H4 (cell line): ENCODE measurements around the gene PCDHB14. TPM values are rescaled to one million over a fixed set of nuclear protein-coding genes. Genes with fewer than 3 reads are reported as not detected.
A peak's percentile ranks its signal among the peaks of the same experiment; 100 is the strongest.
"Not testable (repeated sequence)": the region's sequence is repeated elsewhere in the genome, so short reads cannot be mapped to it uniquely, and the experiment has no call there.

Experiments used
- DNase-seq: peaks from one replicate; pipeline ENCODE4 v3.0.0-alpha.2; 2015; ENCODE audit warnings: low spot score
- total RNA-seq: library from RNA; depleted of rRNA; stranded (reverse); fragments of >200 nt; shearing (Covaris generic); gene quantifications from 2 replicates; pipeline ENCODE4 v1.2.3, GENCODE V29; 2014

Gene PCDHB14
- total RNA-seq, 1 experiment from 2014 or later = 6.2 TPM

DNA sequence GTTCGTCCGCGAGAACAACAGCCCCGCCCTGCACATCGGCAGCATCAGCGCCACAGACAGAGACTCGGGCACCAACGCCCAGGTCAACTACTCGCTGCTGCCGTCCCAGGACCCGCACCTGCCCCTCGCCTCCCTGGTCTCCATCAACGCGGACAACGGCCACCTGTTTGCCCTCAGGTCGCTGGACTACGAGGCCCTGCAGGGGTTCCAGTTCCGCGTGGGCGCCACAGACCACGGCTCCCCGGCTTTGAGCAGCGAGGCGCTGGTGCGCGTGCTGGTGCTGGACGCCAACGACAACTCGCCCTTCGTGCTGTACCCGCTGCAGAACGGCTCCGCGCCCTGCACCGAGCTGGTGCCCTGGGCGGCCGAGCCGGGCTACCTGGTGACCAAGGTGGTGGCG lies 12.9 kb upstream of the PCDHB14 start:
- not testable (repeated sequence) for DNase-seq

DNA sequence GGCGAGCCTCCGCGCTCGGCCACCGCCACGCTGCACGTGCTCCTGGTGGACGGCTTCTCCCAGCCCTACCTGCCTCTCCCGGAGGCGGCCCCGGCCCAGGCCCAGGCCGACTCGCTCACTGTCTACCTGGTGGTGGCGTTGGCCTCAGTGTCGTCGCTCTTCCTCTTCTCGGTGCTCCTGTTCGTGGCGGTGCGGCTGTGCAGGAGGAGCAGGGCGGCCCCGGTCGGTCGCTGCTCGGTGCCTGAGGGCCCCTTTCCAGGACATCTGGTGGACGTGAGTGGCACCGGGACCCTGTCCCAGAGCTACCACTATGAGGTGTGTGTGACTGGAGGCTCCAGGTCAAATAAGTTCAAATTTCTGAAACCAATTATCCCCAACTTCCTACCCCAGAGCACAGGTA lies 12.3 kb upstream of the PCDHB14 start:
- not testable (repeated sequence) for DNase-seq

DNA sequence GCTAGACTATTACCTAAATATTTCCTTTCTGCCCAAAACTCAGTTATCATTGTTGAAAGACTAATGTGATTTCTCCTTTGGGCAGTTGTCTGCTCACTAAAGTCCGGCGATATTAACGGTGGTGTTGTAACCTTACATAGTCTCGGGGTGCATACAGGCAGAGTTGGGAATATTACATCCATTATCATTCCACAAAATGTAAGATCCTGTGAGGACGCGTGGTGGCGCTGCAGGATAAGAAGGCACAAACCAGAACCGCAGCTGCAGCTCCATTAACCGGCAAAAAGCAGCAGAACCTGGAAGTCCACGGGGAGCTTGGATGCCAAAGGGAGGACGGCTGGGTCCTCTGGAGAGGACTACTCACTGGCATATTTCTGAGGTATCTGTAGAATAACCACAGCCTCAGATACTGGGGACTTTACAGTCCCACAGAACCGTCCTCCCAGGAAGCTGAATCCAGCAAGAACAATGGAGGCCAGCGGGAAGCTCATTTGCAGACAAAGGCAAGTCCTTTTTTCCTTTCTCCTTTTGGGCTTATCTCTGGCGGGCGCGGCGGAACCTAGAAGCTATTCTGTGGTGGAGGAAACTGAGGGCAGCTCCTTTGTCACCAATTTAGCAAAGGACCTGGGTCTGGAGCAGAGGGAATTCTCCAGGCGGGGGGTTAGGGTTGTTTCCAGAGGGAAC lies 9.3 kb upstream of the PCDHB14 start, which contains the start of gene PCDHB13:
Gene PCDHB13 (plus strand): TSS at position 264 of the 684 bp plus-strand sequence. CDS start 205 bp downstream, at position 469.
- DNase-seq = peak; percentile 44

DNA sequence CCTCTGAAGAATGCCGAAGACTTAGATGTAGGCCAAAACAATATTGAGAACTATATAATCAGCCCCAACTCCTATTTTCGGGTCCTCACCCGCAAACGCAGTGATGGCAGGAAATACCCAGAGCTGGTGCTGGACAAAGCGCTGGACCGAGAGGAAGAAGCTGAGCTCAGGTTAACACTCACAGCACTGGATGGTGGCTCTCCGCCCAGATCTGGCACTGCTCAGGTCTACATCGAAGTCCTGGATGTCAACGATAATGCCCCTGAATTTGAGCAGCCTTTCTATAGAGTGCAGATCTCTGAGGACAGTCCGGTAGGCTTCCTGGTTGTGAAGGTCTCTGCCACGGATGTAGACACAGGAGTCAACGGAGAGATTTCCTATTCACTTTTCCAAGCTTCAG lies 8.6 kb upstream of the PCDHB14 start:
- DNase-seq = not testable (repeated sequence)

DNA sequence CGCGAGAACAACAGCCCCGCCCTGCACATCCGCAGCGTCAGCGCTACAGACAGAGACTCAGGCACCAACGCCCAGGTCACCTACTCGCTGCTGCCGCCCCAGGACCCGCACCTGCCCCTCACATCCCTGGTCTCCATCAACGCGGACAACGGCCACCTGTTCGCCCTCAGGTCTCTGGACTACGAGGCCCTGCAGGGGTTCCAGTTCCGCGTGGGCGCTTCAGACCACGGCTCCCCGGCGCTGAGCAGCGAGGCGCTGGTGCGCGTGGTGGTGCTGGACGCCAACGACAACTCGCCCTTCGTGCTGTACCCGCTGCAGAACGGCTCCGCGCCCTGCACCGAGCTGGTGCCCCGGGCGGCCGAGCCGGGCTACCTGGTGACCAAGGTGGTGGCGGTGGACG lies 7.6 kb upstream of the PCDHB14 start:
- not testable (repeated sequence) for DNase-seq

DNA sequence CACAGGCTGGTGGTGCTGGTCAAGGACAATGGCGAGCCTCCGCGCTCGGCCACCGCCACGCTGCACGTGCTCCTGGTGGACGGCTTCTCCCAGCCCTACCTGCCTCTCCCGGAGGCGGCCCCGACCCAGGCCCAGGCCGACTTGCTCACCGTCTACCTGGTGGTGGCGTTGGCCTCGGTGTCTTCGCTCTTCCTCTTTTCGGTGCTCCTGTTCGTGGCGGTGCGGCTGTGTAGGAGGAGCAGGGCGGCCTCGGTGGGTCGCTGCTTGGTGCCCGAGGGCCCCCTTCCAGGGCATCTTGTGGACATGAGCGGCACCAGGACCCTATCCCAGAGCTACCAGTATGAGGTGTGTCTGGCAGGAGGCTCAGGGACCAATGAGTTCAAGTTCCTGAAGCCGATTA lies 7.1 kb upstream of the PCDHB14 start:
- not testable (repeated sequence) for DNase-seq

DNA sequence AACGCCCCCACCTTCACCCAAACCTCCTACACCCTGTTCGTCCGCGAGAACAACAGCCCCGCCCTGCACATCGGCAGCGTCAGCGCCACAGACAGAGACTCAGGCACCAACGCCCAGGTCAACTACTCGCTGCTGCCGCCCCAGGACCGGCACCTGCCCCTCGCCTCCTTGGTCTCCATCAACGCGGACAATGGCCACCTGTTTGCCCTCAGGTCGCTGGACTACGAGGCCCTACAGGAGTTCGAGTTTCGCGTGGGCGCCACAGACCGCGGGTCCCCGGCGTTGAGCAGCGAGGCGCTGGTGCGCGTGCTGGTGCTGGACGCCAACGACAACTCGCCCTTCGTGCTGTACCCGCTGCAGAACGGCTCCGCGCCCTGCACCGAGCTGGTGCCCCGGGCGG lies 1.7 kb downstream of the PCDHB14 start:
- not testable (repeated sequence) for DNase-seq

DNA sequence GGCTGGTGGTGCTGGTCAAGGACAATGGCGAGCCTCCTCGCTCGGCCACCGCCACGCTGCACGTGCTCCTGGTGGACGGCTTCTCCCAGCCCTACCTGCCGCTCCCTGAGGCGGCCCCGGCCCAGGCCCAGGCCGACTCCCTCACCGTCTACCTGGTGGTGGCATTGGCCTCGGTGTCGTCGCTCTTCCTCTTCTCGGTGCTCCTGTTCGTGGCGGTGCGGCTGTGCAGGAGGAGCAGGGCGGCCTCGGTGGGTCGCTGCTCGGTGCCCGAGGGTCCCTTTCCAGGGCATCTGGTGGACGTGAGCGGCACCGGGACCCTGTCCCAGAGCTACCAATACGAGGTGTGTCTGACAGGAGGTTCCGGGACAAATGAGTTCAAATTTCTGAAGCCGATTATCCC lies 2.3 kb downstream of the PCDHB14 start:
- not testable (repeated sequence) for DNase-seq

DNA sequence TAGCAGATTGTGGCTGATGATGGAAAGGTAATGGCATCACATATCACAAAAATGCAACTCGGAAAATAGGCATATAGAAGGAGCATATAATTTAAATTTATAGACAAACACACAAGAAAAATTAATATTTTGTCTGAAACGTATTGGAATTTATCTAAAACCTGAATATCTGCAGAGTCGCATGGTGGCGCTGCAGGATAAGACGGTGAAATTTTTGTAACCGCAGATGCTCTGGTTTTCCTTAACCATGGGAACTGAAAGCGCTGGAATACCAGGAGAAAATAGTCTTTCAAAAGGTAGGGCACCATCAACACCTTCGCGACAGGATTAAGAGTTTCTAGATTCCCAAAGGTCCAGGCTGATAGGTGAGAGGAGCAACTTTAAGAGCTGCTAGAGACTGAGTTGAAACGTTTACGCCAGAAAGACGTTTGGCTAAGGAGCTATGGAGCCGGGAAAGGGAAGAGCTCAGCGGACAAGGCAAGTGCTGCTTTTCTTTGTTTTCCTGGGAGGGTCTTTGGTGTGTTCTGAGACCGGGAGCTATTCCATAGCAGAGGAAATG lies 11.0 kb downstream of the PCDHB14 start:
- no peak for DNase-seq

DNA sequence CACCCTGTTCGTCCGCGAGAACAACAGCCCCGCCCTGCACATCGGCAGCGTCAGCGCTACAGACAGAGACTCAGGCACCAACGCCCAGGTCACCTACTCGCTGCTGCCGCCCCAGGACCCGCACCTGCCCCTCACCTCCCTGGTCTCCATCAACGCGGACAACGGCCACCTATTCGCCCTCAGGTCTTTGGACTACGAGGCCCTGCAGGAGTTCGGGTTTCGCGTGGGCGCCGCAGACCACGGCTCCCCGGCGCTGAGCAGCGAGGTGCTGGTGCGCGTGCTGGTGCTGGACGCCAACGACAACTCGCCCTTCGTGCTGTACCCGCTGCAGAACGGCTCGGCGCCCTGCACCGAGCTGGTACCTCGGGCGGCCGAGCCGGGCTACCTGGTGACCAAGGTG lies 12.8 kb downstream of the PCDHB14 start:
- DNase-seq = not testable (repeated sequence)

DNA sequence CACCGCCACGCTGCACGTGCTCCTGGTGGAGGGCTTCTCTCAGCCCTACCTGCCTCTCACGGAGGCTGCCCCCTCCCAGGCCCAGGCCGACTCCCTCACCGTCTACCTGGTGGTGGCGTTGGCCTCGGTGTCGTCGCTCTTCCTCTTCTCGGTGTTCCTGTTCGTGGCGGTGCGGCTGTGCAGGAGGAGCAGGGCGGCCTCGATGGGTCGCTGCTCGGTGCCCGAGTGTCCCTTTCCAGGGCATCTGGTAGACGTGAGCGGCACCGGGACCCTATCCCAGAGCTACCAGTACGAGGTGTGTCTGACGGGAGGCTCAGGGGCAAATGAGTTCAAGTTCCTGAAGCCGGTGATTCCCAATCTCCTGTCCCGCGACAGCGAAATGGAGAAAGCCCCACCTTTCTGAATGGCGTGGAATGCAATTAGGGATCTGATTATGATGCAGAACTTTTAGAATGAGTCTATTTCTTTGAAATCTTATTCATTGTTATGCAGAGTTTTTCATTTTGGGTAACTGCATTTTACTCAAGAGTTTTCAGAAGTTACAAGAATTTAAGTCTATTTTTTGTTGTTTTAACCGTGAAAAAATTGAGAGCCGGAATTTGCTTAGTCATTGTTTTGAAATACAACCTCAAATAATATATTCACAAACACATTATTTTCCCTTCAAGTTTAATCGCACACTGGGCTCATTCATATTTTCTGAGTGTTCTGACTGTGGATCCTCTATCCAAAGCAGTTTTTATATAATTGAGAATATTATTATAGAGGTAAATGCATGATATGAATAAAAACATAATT lies 13.6 kb downstream of the PCDHB14 start:
- no peak for DNase-seq

DNA sequence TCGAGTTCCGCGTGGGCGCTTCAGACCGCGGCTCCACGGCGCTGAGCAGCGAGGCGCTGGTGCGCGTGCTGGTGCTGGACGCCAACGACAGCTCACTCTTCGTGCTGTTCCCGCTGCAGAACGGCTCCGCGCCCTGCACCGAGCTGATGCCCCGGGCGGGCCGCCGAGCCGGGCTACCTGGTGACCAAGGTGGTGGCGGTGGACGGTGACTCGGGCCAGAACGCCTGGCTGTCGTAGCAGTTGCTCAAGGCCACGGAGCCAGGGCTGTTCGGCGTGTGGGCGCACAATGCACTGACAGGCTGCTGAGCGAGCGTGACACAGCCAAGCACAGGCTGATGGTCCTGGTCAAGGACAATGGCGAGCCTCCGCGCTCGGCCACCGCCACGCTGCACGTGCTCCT lies 18.4 kb downstream of the PCDHB14 start:
- no peak for DNase-seq

DNA sequence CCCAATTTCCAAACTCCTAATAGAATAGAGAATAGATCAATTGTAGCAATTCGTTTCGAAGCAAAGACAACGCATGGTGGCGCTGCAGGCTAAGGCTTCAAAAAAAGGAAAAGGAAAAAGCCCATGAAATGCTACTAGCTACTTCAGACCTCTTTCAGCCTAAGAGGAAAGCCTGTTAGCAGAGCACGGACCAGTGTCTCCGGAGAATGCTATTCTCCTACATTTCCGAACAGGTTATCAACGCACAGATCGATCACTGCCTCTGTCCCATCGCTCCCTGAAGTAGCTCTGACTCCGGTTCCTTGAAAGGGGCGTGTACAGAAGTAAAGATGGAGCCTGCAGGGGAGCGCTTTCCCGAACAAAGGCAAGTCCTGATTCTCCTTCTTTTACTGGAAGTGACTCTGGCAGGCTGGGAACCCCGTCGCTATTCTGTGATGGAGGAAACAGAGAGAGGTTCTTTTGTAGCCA lies 22.1 kb downstream of the PCDHB14 start, which contains the start of gene PCDHB15:
Gene PCDHB15 (plus strand): TSS at position 146 of the 468 bp plus-strand sequence. CDS start 184 bp downstream, at position 330.
- DNase-seq = no peak

DNA sequence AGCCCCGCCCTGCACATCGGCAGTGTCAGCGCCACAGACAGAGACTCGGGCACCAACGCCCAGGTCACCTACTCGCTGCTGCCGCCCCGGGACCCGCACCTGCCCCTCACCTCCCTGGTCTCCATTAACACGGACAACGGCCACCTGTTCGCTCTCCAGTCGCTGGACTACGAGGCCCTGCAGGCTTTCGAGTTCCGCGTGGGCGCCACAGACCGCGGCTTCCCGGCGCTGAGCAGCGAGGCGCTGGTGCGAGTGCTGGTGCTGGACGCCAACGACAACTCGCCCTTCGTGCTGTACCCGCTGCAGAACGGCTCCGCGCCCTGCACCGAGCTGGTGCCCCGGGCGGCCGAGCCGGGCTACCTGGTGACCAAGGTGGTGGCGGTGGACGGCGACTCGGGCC lies 23.8 kb downstream of the PCDHB14 start:
- DNase-seq = not testable (repeated sequence)

DNA sequence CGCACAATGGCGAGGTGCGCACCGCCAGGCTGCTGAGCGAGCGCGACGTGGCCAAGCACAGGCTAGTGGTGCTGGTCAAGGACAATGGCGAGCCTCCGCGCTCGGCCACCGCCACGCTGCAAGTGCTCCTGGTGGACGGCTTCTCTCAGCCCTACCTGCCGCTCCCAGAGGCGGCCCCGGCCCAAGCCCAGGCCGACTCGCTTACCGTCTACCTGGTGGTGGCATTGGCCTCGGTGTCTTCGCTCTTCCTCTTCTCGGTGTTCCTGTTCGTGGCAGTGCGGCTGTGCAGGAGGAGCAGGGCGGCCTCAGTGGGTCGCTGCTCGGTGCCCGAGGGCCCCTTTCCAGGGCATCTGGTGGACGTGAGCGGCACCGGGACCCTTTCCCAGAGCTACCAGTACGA lies 24.3 kb downstream of the PCDHB14 start:
- not testable (repeated sequence) for DNase-seq

DNA sequence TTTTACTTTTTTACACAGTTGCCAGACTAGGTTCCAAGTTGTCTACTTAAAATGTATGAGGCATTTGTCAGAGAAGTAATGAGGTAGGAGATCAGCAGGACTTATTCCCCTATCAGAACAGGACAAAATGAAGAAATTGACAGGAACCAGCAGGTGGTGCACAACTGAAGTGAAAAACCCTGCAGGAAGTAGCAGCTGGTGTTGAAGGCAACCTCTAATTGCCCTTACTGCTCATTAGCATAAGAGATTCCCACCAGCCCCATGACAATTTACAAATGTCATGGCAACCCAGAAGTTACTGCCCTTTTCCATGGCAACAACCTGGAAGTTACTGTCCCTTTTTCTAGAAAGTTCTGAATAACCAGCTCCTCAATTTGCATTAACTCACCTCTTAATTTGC lies 27.4 kb downstream of the PCDHB14 start:
- DNase-seq = no peak

DNA sequence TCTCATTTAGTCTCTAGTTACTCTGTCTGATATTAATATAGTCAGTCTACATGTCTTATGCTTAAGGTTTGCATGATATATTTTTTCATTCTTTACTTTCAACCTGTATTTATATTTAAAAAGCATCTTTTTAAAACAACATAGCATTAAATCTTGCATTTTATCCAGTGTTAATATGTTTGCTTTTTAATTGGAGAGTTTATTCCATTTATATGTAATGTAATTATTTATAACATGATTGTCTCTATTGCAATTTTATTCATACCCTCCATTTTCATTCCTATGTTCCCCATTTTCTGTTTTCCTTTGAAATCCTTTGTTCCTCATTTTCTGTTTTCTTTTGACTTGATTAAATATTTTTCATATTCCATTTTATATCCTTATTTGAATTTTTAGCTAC lies 35.3 kb downstream of the PCDHB14 start:
- no peak for DNase-seq

DNA sequence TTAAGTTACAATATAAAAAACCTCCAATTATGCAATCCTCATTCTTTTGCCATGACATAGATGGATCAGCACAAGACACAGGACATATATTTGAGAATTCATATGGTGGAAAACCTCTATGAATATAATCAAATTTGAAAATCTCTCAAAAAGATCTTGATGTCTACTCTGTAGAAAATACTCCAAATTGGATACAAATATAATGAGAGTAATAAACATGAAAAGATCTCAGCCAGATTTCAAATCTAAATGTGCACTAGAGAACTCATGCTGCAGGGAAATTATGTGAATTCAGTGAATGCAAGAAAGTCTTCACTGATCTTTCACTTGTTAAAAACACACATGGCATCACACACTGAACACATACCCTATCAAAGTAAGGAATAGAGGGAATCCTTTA lies 35.8 kb downstream of the PCDHB14 start:
- no peak for DNase-seq

DNA sequence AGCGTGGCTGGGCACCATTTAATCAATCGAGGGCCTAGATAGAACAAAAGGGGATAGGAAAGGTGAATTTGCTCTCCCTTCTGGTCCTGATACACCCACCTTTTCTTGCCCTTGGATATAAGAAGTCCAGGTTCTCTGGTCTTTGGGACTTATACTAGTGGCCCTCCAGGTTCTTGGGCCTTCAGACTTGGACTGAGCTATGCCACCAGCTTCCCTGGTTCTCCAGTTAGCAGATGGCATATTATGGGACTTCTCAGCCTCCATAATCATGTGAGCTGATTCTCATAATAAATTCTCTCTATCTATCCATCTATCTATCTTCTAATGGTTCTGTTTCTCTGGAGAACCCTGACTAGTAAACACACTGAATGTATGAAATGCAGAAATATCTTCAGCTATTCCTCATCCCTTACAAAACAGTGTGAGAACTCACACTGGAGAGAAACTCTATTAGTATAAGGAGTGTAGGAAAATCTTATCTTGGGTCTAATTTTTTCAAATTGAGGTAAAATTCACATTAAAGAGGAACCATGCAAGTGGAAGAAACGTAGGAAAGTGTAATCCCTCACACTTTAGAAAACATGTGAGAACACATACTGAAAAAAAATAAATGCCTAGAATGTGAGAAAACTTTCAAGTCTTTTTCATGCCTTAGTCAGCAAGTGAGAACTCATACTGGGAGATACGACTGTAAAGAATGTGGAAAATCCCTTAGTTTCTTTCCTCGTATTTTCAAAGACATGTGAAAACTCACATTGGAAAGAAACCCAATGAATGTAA lies 37.5 kb downstream of the PCDHB14 start:
- no peak for DNase-seq

DNA sequence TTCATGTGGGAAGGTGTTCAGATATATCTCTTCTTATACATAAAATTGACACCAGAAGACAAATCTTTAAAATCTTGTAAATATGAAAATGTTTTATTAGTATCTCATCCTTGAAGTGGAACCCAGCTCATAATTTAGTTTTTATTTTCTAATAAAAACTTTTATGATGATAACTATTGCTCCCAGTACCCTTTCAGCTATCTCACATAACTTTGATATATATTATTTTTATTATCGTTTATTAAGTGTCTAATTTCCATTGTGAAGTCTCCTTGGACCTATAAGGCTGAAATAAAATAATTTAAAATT lies 38.0 kb downstream of the PCDHB14 start:
- no peak for DNase-seq

DNA sequence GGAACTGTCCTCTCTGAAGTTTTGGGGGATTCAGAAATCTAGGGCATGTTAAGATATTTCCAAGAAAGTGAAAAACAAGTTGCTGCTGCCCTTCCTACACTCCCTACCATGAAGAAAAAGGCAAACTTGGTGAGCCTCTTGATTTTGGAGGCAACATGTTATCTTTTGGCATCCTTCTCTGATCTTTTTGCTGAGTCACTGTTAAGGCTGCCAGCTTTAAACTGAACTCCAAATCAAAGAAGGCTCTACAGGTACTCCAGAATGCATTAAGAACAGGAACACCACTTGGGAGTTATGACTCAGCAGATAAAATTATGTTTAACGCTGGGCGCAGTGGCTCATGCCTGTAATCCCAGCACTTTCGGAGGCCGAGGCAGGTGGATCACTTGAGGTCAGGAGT lies 46.1 kb downstream of the PCDHB14 start:
- DNase-seq = no peak

DNA sequence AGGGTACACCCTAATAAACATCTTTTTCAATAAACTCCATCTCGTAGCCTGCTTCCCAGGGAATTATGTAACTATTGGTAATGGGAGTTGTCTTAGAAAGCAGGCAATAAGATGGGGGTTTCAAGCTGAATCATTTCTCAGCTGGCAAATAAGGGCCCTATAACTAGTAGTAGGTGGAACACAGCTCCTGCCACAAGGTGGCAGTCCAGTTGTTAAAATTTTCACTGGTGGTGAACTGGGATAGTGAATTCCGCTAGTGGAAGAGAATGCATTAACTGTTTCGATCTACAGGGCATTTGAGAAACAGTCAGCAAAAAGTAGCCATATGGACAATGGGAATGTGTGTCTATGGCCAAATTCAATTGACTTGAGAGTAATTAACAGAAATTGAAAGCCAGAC lies 49.8 kb downstream of the PCDHB14 start:
- DNase-seq = no peak
